Stimulated activated naive CD4-positive, alpha-beta T cell (primary cell): ENCODE data around the gene METTL3.
A peak's percentile ranks its signal among the peaks of the same experiment; 100 is the strongest.

Experiments
- DNase-seq, 6 experiments: peaks; one replicate each; lab custom pipeline; 2025; lab: John Stamatoyannopoulos, UW

Gene METTL3

GRCh38 chr14:21476523-21476924, 34.6 kb downstream of the METTL3 start:
- DNase-seq = peak in 4 of 6 experiments; percentile 87 to 97 (median 94)

DNA sequence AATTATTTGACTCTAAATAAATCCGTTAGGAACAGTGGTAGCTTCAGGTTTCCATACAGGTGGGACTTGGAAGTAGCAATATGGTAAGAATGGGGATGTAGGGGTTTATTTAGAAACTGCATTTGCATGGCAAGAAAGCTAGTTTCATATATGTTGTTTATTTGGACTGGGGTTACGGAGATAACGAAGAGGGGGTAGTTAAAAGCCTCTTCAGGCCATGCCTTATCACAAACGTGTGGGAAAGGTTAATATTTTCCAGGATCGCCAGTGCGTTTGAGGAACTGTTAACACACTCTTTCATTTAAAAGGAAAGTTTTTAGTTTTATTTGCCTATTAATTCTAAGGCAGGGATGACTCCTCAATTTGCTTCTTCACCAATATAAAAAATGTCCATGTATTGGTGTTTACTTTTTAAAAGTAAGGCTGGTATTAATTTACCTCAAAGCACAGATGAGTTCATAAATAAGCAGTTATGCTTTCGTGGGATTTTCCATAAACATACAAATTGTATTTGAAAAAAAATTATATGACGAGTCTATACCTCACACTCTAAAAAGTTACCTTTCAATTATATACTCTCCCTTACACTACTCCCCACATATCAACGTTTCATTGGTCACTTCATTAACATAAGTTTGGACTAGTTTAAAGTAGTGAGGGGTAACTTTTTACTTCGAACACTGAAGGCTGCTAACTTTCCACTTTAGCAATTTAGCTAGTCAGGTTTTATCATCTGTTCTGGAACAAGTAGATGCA, 35.2 kb downstream of the METTL3 start:
- no peak for DNase-seq

- DNase-seq = no peak
Measured at GRCh38 chr14:21467616-21468015, 43.5 kb downstream of the METTL3 start.

- peak; percentile 98 to 100 (median 99) for DNase-seq
Measured at GRCh38 chr14:21455912-21456667, 55.0 kb downstream of the METTL3 start, which contains the start of gene CHD8. Gene CHD8 (minus strand): TSS chr14:21456123. CDS start chr14:21431643, 24,480 bp downstream.

DNA sequence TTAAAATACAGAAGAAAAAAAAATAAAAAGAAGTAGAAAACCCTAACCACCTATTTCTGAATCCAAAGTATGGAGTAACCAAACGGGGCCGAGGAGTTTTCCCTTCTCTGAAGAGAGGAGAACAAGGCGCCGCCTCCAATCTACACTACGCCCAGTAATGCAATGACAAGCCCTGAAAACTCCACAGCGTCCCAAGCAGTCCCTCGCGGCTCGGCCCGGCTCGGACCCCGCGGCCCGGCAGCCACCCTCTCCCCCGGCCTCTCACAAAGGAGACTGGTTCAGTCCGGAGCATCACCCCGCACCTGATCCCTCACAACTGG, 55.6 kb downstream of the METTL3 start:
- no peak for DNase-seq

GRCh38 chr14:21454843-21455544, 56.1 kb downstream of the METTL3 start:
- DNase-seq = peak in 3 of 6 experiments; percentile 13 to 18 (median 17)

GRCh38 chr14:21449899-21450216, 61.3 kb downstream of the METTL3 start:
- DNase-seq = no peak
